MM.1S (cell line): ENCODE measurements around the gene ZC3H15.

ENCODE experiments used
- CTCF ChIP-seq: fragments of 300-600 bp; sonication (generic); IDR thresholded peaks from 2 replicates; pipeline ENCODE4 v1.5.1; 2016; ENCODE audit warnings: antibody characterized with exemption, low read length, mixed read lengths
- EZH2 ChIP-seq: fragments of 300-600 bp; sonication (generic); optimal IDR thresholded peaks from 2 replicates; pipeline ENCODE3; 2017; ENCODE audit warnings: low read depth, mild to moderate bottlenecking, antibody characterized with exemption, low read length, mixed read lengths
- EZH2phosphoT487 ChIP-seq: fragments of 300-600 bp; sonication (generic); IDR thresholded peaks from 2 replicates; pipeline ENCODE4 v1.6.1; 2018; ENCODE audit warnings: antibody characterized with exemption, low read length

GRCh38 chr2:186508263-186508662, 22.2 kb downstream of the ZC3H15 start:
- TF ChIP-seq CTCF (no peak), EZH2phosphoT487 (no peak), EZH2 (no peak)
